GM21529 (cell line): Measurements from ENCODE around the gene GYS1.
"Not testable (repeated sequence)": the region's sequence is repeated elsewhere in the genome, so short reads cannot be mapped to it uniquely, and the experiment has no call there.

ENCODE experiments used
- ATAC-seq: cut with Tn5 transposase; IDR thresholded peaks from one replicate; pipeline ENCODE4 v1.9.1; 2021; ENCODE audit not compliant: unreplicated experiment

The GYS1 gene

DNA sequence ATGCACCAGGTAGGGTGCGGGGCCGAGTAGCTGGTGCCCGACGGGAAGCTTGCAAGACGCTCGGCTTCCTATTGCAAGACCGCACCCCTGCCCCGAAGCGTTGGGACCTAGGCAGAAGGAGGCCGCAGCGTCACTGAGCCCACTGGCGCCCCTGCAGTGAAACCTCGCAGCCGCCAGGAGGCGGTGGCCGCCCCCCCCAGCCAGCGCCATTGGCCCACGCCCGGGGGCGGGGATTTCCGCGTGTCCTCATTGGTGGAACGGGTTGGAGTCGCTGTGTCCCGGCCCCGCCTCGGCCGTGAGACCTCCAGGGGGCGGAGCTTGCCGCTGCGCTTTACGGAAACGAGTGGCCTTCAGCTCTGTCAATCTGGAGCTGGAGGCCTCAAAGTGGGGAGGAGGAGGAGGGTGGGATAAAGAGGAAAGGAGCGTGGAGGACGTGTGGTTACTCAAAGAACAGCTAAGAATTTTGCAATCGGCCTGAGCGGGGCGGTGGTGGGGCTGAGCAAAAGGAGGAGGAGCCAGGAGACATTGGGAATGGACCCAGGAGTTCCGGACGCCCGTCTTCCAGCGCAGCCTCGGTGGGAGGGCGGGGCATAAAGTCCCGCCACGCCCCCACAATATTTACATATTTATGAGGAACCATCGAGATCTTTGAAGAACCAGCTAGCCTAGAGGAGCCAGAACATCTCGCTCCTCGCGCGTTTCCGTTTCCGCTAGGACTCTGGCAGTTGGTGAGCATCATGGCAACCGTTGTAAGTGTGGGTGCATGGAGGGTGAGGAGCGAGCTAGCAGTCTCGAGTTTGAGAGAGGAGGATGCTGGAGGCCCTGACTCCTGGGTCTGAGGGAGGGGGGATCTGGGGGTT, at the start of gene GYS1, which contains the start of gene RUVBL2:
Gene GYS1 (minus strand): TSS at position 135 of the 860 bp plus-strand sequence. CDS start 197 bp downstream, outside the sequence.
Gene RUVBL2 (plus strand): TSS at position 713 of the 860 bp plus-strand sequence. CDS start 25 bp downstream, at position 738.
- peak; percentile 86 for ATAC-seq

- not testable (repeated sequence) for ATAC-seq
These were observed 49.6 kb upstream of the GYS1 start for GRCh38 chr19:49042666-49043065.

DNA sequence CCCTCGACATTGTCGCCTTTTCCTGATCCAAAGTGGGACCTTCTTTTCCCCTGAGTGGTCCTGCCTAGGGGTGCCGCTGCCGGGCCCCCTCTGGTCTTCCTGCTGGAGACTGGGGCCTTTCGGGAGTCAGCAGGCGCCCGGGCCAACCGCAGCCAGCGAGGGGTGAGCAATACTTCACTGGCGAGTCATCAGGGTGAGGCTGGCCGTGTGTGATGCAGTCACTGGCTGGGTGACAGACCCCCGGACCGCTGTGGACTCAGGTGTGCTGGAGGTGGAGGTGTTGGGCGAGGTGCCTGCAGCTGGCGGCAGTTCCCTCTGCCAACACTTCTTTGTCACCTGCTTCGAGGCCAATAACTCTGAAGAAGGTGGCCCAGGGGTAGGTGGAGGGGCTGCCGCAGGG, 49.1 kb upstream of the GYS1 start:
- no peak for ATAC-seq

DNA sequence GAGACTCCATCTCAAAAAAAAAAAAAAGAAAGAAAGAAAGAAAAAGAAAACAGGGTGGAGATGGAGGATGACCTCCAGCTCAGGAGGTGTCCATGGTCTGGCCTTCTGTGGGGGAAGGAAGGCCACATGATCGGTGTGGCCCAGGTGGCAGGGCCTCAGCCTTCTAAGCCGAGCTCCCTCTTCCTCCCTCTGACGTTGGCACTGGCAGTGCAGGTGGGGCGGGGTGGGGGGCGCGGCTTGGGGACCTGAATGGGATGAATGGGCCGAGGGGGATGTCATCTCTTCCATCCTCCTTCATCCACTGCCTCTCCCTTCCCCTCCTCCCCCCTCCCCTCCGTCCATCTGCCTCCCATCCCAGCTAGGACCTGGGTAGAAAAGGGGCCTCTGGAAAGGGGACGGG, 46.6 kb upstream of the GYS1 start:
- not testable (repeated sequence) for ATAC-seq

GRCh38 chr19:49038557-49039276, 45.6 kb upstream of the GYS1 start:
- ATAC-seq: not testable (repeated sequence)

- not testable (repeated sequence) for ATAC-seq
These were observed 45.0 kb upstream of the GYS1 start for GRCh38 chr19:49038111-49038510.

DNA sequence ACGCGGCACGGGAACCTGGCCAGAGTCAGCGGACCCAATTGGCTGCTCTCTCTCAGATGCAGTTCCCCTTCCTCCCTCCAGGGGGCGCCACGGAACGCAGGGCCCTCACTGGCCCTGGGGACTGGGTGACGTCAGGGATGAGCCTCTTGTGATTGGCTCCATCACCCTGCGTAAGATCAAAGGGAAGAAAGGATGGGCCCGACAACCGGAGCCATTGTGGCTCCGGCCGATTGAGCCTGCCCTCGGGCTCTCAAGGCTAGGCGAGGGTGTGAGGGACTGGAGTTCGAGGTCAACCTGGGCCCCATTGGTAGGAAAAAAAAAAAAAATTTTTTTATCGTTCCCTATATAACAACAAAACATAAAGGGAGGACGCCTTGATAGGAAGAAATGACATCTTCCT, 43.7 kb upstream of the GYS1 start, which contains the start of gene CGB1:
Gene CGB1 (minus strand): TSS at position 81 of the 400 bp plus-strand sequence. CDS start 184 bp downstream, outside the sequence.
- ATAC-seq: not testable (repeated sequence)

DNA sequence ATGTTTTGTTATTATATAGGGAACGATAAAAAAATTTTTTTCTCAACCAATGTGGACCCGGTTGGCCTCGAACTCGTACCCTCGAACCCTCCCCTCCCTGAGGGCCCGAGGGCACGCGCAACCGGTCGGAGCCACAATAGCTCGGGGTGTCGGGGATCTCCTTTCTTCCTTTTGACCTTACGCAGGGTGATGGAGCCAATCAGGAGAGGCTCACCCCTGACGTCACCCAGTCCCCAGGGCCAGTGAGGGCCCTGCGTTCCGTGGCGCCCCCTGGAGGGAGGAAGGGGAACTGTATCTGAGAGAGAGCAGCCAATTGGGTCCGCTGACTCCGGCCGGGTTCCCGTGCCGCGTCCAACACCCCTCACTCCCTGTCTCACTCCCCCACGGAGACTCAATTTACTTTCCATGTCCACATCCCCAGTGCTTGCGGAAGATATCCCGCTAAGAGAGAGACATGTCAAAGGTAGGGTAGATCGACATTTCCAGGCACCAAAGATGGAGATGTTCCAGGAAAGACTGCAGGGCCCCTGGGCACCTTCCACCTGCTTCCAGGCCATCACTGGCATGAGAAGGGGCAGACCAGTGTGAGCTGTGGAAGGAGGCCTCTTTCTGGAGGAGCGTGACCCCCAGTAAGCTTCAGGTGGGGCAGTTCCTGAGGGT, 38.7 kb upstream of the GYS1 start, which contains the start of gene CGB2:
Gene CGB2 (plus strand): TSS at position 249 of the 660 bp plus-strand sequence. CDS start 206 bp downstream, at position 455.
- ATAC-seq: not testable (repeated sequence)

GRCh38 chr19:49030323-49030722, 37.2 kb upstream of the GYS1 start:
- ATAC-seq: not testable (repeated sequence)

- not testable (repeated sequence) for ATAC-seq
These were observed 36.6 kb upstream of the GYS1 start for GRCh38 chr19:49029749-49030148.

DNA sequence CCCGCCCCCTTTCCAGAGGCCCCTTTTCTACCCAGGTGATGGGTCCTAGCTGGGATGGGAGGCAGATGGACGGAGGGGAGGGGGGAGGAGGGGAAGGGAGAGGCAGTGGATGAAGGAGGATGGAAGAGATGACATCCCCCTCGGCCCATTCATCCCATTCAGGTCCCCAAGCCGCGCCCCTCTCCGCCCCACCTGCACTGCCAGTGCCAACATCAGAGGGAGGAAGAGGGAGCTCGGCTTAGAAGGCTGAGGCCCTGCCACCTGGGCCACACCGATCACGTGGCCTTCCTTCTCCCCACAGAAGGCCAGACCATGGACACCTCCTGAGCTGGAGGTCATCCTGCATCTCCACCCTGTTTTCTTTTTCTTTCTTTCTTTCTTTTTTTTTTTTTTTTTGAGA, 35.6 kb upstream of the GYS1 start:
- not testable (repeated sequence) for ATAC-seq

DNA sequence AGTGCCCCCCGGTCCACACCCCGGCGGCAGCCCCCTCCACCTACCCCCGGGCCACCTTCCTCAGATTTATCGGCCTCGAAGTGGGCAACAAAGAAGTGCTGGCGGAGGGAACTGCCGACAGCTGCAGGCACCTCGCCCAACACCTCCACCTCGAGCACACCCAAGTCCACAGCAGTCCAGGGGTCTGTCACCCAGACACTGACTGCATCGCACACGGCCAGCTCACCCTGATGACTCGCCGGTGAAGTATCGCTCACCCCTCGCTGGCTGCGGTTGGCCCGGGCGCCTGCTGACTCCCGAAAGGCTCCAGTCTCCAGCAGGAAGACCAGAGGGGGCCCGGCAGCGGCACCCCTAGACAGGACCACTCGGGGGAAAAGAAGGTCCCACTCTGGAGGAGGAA, 32.5 kb upstream of the GYS1 start:
- ATAC-seq: not testable (repeated sequence)

DNA sequence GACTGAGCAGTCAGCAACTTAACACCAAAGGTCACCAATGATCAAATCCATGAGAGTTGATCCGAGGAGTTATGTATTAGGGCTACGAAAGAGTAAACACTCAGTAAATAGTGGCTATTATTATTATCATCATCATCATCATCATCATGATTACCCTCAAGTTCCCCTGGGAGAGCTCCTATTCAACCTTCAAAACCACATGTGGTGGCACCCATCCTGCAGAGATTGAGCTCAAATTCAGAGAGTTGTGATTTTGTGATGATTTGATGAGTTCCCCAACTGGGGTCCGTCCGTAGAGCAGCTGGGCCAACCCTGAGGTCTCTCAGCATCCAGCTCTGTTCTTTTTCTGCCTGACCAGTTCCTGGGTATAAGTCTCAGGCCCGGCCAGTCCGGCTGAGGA, 32.0 kb upstream of the GYS1 start:
- not testable (repeated sequence) for ATAC-seq

DNA sequence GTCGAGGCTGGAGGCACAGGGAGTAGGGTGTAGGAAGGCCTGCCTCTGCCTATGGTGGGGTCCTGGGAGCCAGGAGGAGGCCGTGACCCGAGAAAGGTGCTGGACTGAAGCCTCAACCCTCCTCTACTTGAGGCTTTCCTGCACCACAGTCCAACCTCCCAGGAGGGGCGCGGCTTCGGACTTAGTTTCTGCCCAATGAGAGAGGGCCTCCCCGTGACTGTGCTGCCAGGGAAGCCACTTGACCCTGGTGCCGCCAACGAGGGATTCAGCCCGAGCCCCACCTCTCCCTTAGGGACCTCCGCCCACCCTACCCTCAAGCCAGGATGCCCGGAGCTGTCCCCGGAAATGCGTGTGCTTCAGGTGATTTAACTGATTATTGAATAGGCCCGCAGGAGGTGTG, 31.1 kb upstream of the GYS1 start, which contains the start of gene CGB3:
Gene CGB3 (minus strand): TSS at position 101 of the 400 bp plus-strand sequence. CDS start 362 bp downstream, outside the sequence.
- ATAC-seq: not testable (repeated sequence)

DNA sequence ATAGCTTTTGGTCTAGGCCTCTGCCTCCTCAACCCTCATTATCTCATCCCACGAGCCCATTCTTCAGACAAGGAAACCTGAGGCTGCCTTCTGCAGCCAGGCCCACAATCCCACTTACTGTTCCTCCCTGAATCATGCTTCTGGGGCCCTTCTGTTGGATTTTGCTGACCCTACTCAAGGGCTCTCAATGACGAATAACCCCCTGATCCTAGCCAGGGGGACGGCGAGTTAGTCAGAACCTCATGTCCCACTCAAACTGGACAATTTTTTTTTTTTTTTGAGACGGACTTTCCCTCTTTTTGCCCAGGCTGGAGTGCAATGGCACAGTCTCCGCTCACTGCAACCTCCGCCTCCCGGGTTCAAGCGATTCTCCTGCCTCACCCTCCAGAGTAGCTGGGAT, 29.0 kb upstream of the GYS1 start:
- ATAC-seq: no peak

- no peak for ATAC-seq
These were observed 28.1 kb upstream of the GYS1 start for GRCh38 chr19:49020931-49021895.

GRCh38 chr19:49020342-49020741, 27.2 kb upstream of the GYS1 start:
- no peak for ATAC-seq

- no peak for ATAC-seq
These were observed 26.3 kb upstream of the GYS1 start for GRCh38 chr19:49019242-49019932.
